GM19395 (cell line): ENCODE measurements around the gene FSCN2.

Experiments used
- ATAC-seq: cut with Tn5 transposase; IDR thresholded peaks from one replicate; pipeline ENCODE4 v1.9.1; 2021; ENCODE audit warnings: mild to moderate bottlenecking, moderate library complexity; ENCODE audit not compliant: unreplicated experiment

The FSCN2 gene

DNA sequence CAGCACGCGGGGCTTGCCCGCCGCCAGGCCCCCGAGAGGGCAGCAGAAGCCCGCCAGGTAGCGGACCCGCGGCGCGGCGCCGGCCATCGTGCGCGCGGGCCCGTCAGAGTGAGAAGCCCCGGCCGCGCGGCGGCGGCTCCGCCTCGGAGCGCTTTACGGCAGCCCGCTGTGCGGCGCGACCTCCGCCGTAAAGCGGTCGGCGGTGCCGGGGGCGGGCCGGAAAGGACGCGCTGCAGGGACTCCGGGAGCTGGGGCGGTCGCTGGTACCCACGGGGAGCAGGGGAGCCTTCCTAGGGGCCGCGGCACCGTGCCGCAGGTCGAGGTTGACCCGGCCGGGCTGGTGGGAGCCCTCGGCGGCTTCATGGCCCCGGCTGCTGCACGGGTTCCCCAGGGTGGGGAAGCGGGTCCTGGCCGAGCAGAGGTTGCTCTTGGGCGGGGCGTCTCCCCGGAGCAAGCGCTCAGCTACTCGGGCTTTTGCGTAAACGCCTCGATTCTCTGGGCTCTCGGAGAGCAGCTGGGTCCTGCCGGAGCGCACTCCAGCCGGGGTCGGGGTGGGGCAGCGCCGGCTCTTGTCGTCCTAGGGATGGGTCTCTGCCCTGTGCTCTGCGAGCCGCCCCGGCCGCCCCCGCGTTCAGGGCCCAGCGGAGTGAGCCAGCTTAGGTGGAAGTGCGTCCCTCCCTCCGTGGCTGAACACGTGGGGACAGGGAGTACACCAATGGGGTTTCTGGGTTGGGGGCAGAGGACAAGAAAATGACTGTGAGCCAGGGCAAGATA lies 24.3 kb downstream of the FSCN2 start, which contains the start of gene FAAP100:
TSS of gene FAAP100 (minus strand) at position 110 of the 774 bp plus-strand sequence. CDS start at position 87, 23 bp downstream.
- ATAC-seq, result peak; percentile 52

- peak; percentile 51 for ATAC-seq
Measured at GRCh38 chr17:81553018-81553615, 24.9 kb downstream of the FSCN2 start.

- ATAC-seq, result no peak
Measured at GRCh38 chr17:81553616-81554181, 25.5 kb downstream of the FSCN2 start.

GRCh38 chr17:81556175-81556691 lies 28.1 kb downstream of the FSCN2 start:
- ATAC-seq, result no peak

- no peak for ATAC-seq
Measured at GRCh38 chr17:81556863-81557262, 28.7 kb downstream of the FSCN2 start.

DNA sequence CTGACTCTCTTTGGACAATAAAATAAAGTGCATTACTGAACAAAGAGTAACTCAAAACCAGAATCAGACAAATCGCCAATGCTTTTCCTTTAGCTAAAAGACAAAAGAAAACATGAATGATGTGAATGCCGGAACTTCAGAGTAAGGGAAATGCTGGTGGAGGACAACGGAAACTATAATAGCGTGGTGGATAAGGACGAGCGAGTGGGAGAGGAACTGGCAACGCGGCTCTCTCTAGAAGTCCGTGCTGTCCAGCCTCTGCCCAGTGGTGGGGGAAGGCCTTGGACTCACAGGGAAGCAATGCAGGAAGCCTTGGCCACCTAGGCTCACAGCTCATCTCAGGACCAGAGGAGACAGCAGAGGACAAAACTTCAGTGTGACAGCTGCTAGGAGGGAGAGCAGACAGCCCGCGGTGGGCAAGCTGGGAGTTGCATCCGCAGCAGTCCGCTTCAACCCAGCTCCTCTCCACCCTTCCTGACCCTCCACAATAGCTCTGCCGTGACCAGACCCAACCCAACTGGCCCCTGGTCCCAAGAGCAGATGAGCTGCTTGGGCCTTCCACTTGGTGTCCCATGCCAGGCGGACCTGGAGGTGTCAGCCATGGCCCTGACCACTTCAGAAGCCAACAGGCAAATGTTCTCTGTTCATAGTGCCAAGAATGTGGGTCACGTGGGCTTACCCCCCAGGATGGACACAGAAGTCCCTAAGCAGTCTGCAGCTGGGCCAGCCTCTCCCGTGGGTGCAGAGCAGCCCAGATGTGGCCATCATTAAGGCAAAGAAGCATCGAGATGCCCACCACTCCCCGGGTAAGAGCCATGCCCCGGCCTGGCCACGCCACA lies 29.3 kb downstream of the FSCN2 start:
- ATAC-seq, result no peak

GRCh38 chr17:81558115-81558468 lies 29.9 kb downstream of the FSCN2 start:
- ATAC-seq, result no peak

DNA sequence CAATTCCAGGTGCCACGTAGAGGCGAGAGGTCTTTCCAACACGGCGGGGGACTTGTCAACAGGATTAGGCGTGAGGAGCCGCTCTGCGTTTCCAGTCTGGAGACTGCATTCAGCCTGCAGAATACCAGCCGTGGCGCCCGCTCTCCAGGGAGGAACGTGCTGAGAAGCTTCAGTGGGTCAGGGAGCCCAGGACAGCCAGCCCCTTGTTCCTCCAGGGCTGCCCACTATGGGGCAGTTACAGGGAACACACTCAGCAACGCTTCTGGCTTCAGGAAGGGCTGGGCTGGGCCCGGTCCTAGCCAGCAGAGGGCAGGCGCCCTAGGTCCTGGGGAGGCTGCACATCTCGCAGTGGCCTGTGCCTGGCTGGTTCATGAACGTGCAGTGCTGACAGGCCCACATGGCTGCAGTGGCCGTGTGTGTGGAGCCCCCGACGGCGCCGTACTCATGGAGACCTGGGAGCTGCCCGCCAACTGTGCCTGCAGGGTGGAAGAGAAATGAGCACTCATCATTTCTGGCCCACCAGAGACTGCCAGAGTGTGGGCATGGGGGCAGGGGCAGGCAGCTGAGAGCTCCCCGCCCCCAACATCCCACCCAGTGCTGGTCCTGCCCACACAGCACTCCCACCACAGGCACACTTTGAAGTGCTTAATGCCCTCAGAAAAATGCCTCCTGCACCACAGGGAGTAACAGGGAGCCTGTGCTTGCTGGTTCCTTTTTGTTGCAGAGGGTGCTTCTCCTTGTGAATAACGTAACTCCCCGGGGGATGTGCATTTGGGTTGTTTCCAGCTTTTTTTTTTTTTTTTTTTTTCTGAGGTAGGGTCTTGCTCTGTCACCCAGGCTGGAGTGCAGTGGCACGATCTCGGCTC lies 31.0 kb downstream of the FSCN2 start:
- ATAC-seq, result no peak

GRCh38 chr17:81561494-81561885 lies 33.3 kb downstream of the FSCN2 start:
- no peak for ATAC-seq

DNA sequence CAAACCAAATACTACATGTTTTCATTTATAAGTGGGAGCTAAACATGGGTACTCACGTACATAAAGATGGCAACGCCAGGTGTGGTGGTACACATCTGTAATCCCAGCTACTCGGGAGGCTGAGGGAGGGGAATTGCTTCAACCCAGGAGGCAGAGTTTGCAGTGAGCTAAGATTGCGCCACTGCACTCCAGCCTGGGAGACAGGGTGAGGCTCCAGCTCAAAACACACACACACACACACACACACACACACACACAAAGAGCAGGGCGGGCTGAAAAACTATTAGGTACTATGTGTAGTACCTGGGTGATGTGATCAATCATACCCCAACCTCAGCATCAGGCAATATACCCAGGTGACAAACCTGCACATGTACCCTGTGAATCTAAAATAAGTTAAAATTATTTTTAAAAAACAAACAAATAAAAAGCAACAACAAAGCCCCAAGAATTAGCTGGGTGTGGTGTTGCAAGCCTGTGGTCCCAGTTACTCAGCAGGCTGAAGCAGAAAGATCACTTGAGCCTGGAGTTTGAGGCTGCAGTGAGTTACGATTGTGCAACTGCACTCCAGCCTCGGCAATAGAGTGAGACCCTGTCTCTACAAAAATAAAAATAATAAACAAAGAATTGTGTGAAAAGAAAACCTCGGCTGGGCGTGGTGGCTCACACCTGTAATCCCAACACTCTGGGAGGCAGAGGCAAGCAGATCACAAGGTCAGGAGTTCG lies 35.8 kb downstream of the FSCN2 start:
- no peak for ATAC-seq

DNA sequence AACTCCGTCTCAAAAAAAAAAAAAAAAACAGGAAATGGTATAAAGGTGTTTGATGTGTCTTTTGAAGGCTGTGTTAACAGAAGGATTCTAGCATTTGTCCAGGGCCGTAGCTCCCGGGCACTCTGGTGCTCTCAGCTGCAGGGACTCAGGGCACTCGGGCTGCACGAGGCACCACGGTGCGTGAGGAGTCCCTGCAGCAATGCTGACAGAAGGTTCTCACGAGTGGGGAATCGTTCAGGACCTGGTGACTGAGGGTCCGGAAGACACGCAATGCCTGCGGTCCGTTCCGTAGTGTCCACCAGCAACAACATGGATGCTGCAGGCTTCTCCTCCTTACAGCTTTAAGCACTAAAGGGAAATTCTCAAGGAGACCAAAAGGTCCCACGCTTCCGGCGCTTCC lies 36.6 kb downstream of the FSCN2 start:
- ATAC-seq, result no peak

DNA sequence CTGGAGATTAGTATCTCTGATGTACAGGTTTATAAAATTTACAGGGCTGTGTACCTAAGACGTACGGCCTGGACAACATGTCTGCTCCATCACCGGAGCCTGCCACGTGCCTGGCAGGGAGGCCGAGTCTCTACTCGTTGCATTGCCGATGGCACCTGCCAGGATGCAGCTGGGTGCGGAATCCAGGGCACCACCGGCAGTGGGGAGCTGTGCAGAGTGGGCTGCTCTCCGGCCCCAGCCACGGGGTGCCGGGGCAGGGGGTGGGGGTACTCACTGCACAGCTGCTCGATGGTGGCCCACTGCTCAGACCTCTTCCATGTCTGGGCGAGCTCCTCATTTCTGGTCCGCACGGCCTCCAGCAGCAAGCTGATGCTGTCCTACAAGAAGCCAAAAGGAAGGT lies 37.1 kb downstream of the FSCN2 start:
- ATAC-seq, result no peak

- no peak for ATAC-seq
Measured at GRCh38 chr17:81566461-81567126, 38.4 kb downstream of the FSCN2 start.

DNA sequence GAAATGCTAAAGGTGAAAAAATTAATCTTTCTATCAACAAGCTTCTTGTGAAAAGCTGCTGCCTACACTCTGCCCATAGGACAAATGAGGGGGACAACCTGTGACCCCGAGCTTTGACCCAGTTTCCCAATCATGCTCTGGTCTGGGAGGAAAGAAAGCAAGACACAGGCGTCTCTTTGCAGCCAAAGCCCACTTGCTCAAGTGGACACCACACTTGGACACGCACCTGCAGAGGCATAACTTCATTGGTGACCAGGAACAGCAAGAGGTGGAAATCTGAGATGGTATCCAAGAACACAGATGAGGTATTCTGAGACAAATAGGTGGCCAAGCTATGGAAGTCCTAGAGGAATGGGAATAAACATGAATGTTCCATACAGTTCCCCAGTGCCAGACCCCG lies 39.0 kb downstream of the FSCN2 start:
- no peak for ATAC-seq

- no peak for ATAC-seq
Measured at GRCh38 chr17:81568416-81568815, 40.2 kb downstream of the FSCN2 start.

DNA sequence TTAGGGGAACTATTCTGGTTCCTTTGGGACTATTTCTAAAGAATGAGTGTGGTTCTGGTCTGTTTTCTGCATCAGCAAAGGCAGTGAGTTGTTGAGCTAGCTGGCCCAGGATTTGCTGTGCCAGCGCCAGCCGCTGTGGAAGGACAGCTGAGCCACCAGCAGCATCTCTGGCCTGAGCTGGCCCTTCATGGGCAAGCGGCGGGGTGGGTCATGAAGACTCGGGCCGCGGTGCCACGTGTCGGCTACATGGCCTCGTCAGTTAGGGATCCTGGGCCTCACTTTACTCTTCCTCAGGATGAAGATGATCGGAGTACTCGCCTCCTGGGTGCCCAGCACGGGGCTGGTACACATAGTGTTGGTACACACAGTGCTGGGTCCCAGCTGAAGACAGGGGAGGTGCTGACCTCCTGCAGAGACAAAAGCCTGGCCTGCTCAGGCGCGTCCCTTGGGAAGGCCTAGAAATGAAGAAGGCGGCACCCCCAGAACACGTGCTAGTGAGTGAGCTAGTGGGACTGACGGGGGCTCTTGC lies 41.9 kb downstream of the FSCN2 start:
- ATAC-seq, result no peak

DNA sequence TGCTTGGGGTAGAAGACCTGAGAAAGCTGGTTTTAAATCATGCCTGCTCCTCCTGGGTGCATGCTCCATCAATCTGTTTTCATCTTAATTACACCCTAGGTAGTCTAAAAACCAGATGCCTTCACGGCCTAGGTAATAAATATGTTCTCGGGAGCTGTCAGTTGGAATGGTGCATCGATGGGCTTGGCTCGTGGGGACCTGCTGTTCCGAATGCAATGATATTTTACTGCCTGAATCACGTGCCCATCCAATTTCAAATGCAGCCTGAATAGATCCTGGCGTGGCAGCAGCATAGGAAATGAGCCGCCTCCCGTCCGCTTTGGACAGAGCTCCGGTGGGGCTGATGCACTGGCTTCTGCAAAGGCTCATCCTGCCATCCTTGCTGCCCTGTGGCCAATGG lies 42.8 kb downstream of the FSCN2 start:
- no peak for ATAC-seq

DNA sequence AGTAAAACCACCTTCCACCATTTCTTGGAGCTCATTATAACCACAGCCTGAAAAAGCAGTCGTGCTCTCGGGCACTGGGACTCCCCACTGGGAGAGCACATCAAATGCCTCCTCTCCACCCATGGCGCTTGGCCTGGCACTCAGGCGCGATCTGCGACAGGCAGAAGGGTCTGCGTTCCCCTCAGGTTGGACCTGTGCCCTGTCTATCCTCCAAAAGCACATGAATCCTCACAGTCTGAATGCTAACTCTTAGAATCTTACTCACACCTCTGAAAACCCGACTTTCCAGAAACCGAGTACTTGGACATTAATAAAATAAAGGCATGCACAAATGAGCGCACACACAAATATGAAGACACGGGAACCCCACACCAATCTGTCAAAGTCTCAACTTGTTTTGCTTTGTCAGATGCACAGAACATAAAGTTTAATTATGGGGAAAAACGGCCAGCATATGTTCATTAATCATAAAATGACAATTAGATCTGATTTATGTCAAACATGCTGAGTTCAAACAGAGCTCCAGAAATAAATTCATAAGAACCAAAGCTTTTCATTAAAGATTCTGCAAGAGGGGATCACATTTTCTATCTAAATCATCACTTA lies 44.5 kb downstream of the FSCN2 start:
- ATAC-seq, result no peak
